Activated T-cell treated with anti-CD3 and anti-CD28 coated beads for 1 hour (primary cell): ENCODE measurements around the gene CDK9.

Source experiments
- DNase-seq: peaks from one replicate; pipeline ENCODE4 v3.0.0-alpha.2; 2020; ENCODE audit warnings: low read depth

CDK9 gene

GRCh38 chr9:127803507-127804352, 17.9 kb downstream of the CDK9 start:
- DNase-seq = no peak

GRCh38 chr9:127805620-127806019, 19.8 kb downstream of the CDK9 start:
- DNase-seq = no peak

GRCh38 chr9:127806871-127807270, 21.0 kb downstream of the CDK9 start:
- DNase-seq = no peak

- no peak for DNase-seq
These were observed 22.6 kb downstream of the CDK9 start for GRCh38 chr9:127808347-127809001.

- no peak for DNase-seq
These were observed 23.2 kb downstream of the CDK9 start for GRCh38 chr9:127809002-127809539.

DNA sequence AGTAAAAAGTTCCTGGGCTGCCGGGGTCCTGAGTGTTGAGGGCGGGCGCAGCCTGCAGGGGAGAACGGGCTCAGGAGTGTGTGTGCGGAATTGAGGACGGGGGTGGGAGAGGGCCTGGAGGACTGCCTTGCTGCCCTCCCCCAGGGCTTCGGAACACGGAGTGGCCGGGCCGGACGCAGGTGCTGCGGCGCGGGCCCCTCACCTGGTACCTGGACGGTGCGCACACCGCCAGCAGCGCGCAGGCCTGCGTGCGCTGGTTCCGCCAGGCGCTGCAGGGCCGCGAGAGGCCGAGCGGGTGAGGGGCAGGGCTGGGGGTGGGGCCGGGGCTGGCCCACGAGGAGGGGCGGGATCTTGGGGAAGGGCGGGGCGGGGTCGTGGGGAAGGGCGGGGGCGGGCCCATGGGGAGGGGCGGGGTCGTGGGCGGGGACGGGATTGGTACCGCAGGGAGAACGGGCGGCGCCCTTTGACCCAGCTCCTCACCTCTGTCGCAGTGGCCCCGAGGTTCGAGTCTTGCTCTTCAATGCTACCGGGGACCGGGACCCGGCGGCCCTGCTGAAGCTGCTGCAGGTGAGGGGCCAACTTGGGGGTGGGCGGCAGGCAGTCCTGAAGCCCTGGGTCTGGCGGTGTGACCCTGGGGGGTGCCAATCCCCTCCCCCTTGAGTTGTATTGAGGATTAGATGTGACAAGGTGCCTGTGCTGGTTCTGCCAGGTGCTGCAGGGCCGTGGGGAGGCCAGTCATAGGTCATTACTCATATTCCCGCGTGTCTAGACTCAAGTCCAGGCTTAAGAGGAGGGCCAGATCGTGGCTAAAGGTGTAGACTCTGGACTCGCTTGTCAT, 23.9 kb downstream of the CDK9 start:
- no peak for DNase-seq

- DNase-seq = no peak
These were observed 24.7 kb downstream of the CDK9 start for GRCh38 chr9:127810378-127811187.

- DNase-seq = no peak
These were observed 26.2 kb downstream of the CDK9 start for GRCh38 chr9:127812011-127812410.

- no peak for DNase-seq
These were observed 27.3 kb downstream of the CDK9 start for GRCh38 chr9:127812936-127813675.

- DNase-seq = no peak
These were observed 27.9 kb downstream of the CDK9 start for GRCh38 chr9:127813686-127814226.

GRCh38 chr9:127814619-127815511, 29.0 kb downstream of the CDK9 start:
- DNase-seq = no peak

GRCh38 chr9:127815512-127816361, 29.9 kb downstream of the CDK9 start:
- DNase-seq = no peak

DNA sequence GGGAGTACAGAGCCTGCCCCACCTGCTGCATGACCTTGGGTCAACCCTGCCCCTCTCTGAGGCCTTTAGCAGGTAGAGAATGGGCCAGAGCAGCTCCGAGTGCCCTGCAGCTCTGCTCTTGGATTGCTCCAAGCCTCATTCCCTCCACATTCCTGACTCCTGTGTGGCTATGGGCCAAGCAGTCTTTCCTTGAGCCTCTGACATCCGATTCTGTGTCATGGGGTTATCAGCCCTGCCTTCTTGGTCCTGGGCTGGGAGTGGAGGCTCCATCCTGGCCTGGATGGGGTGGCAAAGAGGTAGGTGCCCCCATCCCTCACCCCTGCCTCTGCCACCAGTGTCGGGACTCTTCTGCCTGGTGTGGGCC, 30.5 kb downstream of the CDK9 start:
- DNase-seq = no peak

- no peak for DNase-seq
These were observed 30.9 kb downstream of the CDK9 start for GRCh38 chr9:127816728-127817127.

- DNase-seq = no peak
These were observed 32.1 kb downstream of the CDK9 start for GRCh38 chr9:127817881-127818434.

DNA sequence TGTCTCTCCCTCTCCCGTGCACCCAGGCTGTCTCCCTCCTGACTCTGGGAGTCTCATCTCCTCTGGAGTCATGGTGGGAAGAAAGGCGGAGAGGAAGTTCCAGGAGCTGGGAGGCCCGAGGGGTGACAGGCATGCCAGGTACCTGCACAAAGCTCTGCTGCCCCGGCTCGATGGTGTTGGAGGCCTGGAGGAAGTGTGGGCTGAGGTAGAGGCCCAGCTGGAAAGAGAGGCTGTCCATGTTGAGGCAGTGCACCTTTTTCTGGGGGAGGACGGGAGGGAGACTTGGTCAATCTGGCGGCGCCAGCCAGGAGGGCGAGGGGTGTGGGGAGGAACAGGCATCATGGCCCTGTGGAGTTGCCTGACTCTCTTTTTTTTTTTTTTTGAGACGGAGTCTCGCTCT, 32.7 kb downstream of the CDK9 start:
- no peak for DNase-seq

DNA sequence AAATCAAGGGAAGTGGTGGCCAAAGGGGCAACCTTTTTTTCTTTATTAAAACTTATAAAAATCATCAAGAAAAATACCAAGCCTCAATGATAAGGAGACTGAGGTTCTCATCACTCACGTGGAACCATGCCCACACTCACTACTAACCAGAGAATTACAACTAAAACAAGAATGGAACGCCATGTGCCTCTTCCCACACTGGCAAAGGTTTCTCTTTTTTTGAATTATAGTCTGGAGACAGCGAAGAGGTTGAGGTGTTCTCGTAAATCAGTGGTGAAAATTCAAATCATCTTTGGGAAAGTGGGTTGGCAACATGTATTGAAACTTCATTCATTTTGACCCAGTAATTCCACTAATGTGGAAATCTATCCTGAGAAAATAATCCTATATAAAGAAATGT, 36.3 kb downstream of the CDK9 start:
- DNase-seq = no peak

- DNase-seq = no peak
These were observed 39.7 kb downstream of the CDK9 start for GRCh38 chr9:127825319-127826051.
